T47D (cell line): ENCODE results near the gene PRSS27.
A peak's percentile ranks its signal among the peaks of the same experiment; 100 is the strongest.
"Not testable (repeated sequence)": the region's sequence is repeated elsewhere in the genome, so short reads cannot be mapped to it uniquely, and the experiment has no call there.

ENCODE experiments used
- DNase-seq, 2 experiments: peaks; one replicate each; pipeline versions ENCODE4 v3.0.0 to v3.0.0-alpha.2; 2011 to 2012; ENCODE audit warnings: low read depth in 1 of 2, low spot score in 1 of 2
- JUND ChIP-seq: IDR thresholded peaks from 2 replicates; pipeline ENCODE4 v1.6.1; 2012; ENCODE audit warnings: low read depth
- in situ Hi-C: cut with HindIII; loops from 2 replicates; pipeline ENCODE4 v1.10.0; 2016; ENCODE audit warnings: low sequenced_read_pairs, low pct_unique_long_range_greater_than_20kb

Gene PRSS27

GRCh38 chr16:2675021-2675420 is 45.0 kb downstream of the PRSS27 start:
- TF ChIP-seq JUND, result no peak
- in situ Hi-C loops, result no loop called here
- no peak for DNase-seq

- in situ Hi-C loops, result no loop called here
- peak; percentile 85 to 97 for DNase-seq
- no peak for TF ChIP-seq JUND
Measured at GRCh38 chr16:2673066-2673999, 46.7 kb downstream of the PRSS27 start.

GRCh38 chr16:2671741-2672140 is 48.3 kb downstream of the PRSS27 start:
- in situ Hi-C loops, result no loop called here
- no peak for DNase-seq
- no peak for TF ChIP-seq JUND

- in situ Hi-C loops, DNase-seq: not testable (repeated sequence)
Measured at GRCh38 chr16:2671193-2671592, 48.8 kb downstream of the PRSS27 start.

- in situ Hi-C loops, result not testable (repeated sequence)
- DNase-seq, result peak in 1 of 2 experiments; percentile 69
Measured at GRCh38 chr16:2670017-2670416, 50.0 kb downstream of the PRSS27 start.

GRCh38 chr16:2669587-2669986 is 50.4 kb downstream of the PRSS27 start:
- in situ Hi-C loops, result not testable (repeated sequence)

GRCh38 chr16:2666671-2667070 is 53.4 kb downstream of the PRSS27 start:
- in situ Hi-C loops, DNase-seq: not testable (repeated sequence)

More at GRCh38 chr16:2669587-2669986, 50.4 kb downstream of the PRSS27 start:
- DNase-seq, result not testable (repeated sequence)

- DNase-seq, result peak in 1 of 2 experiments; percentile 23
Measured at GRCh38 chr16:2664574-2664982, 55.4 kb downstream of the PRSS27 start.

GRCh38 chr16:2663553-2664546 is 56.2 kb downstream of the PRSS27 start:
- DNase-seq, result no peak
- TF ChIP-seq JUND, result no peak
- in situ Hi-C loops, result no loop called here

More at GRCh38 chr16:2664574-2664982, 55.4 kb downstream of the PRSS27 start:
- in situ Hi-C loops, result no loop called here
- no peak for TF ChIP-seq JUND
